B cell (primary cell): Measurements from ENCODE around the gene FAM124A. TPM values are rescaled to one million over a fixed set of nuclear protein-coding genes. Genes with fewer than 3 reads are reported as not detected.

Experiments
- ATAC-seq: fragments of 200-7000 bp; cut with Tn5 transposase; one replicate; pipeline ENCODE4 v1.10.0; 2021; ENCODE audit warnings: low read depth, mild to moderate bottlenecking, moderate number of reproducible peaks, moderate library complexity
- CTCF ChIA-PET: fragments of 350-600 bp; sonication (Branson Sonifier 250); formaldehyde crosslinking; loops from one replicate; lab custom pipeline; 2021; ENCODE audit warnings: antibody characterized with exemption, inconsistent platforms; lab: Charles Lee
- POLR2A ChIA-PET: fragments of 350-600 bp; sonication (Branson Sonifier 250); formaldehyde crosslinking; loops from one replicate; lab custom pipeline; 2021; ENCODE audit warnings: antibody characterized with exemption; lab: Charles Lee
- DNase-seq: peaks from one replicate; pipeline ENCODE4 v3.0.0; 2013
- H2AFZ ChIP-seq: 2 replicates; pipeline ENCODE4 v1.6.1; 2012; ENCODE audit warnings: mild to moderate bottlenecking, low read depth, low read length; ENCODE audit not compliant: insufficient read depth, poor library complexity, severe bottlenecking
- H3K27ac ChIP-seq, 2 donors: 1 replicate in 1 of 2; 2 replicates in 1 of 2; pipeline ENCODE4 v1.5.1; 2012 to 2013; ENCODE audit warnings: low read length in 2 of 2, mild to moderate bottlenecking in 2 of 2, moderate library complexity in 1 of 2
- H3K27me3 ChIP-seq, 4 experiments: fragments of 200-600 bp in 1 of 4; sonication (generic) in 1 of 4; replicated peaks in 1 of 4; 1 replicate in 2 of 4; 2 replicates in 2 of 4; pipeline versions ENCODE4 v1.6.1 to v1.7.0; 2013 to 2016; ENCODE audit warnings: low read length in 3 of 4, mild to moderate bottlenecking in 2 of 4, mixed read lengths in 1 of 4, moderate library complexity in 1 of 4; ENCODE audit not compliant: insufficient read depth in 4 of 4, control insufficient read depth in 3 of 4; ENCODE audit errors: control extremely low read depth in 1 of 4
- H3K36me3 ChIP-seq, 2 experiments: replicated peaks in 1 of 2; 1 replicate in 1 of 2; 2 replicates in 1 of 2; pipeline versions ENCODE4 v1.6.1 to v1.7.1; 2013; ENCODE audit warnings: low read length in 1 of 2; ENCODE audit not compliant: insufficient read depth in 2 of 2, control insufficient read depth in 1 of 2; ENCODE audit errors: control extremely low read depth in 1 of 2, extremely low read depth in 1 of 2
- H3K4me1 ChIP-seq, 2 donors: fragments of 200-600 bp in 1 of 2; sonication (generic) in 1 of 2; 1 replicate in 1 of 2; 2 replicates in 1 of 2; pipeline versions ENCODE4 v1.5.1 to v1.6.1; 2013 to 2017; ENCODE audit warnings: low read length in 2 of 2; ENCODE audit not compliant: control insufficient read depth in 2 of 2, insufficient read depth in 2 of 2
- H3K4me2 ChIP-seq: replicated peaks from 2 replicates; pipeline ENCODE3; 2012; ENCODE audit warnings: mild to moderate bottlenecking, low read depth, low read length; ENCODE audit not compliant: poor library complexity, severe bottlenecking
- H3K4me3 ChIP-seq, 5 experiments: fragments of 200-600 bp in 1 of 5; sonication (generic) in 1 of 5; 1 replicate in 3 of 5; 2 replicates in 2 of 5; pipeline versions ENCODE4 v1.5.1 to v1.7.0; 2011 to 2016; ENCODE audit warnings: low read length in 4 of 5, mild to moderate bottlenecking in 4 of 5, low read depth in 2 of 5, control low read depth in 1 of 5, moderate library complexity in 1 of 5; ENCODE audit not compliant: insufficient read depth in 1 of 5; ENCODE audit errors: control extremely low read depth in 1 of 5, extremely low read depth in 1 of 5
- H3K79me2 ChIP-seq: fragments of 200-600 bp; sonication (generic); one replicate; pipeline ENCODE4 v1.6.0; 2016; ENCODE audit warnings: low read length; ENCODE audit not compliant: control insufficient read depth, insufficient read depth
- H3K9ac ChIP-seq: fragments of 200-600 bp; sonication (generic); 2 replicates; pipeline ENCODE4 v1.6.1; 2017; ENCODE audit warnings: mild to moderate bottlenecking, low read length, moderate library complexity
- H3K9me3 ChIP-seq, 3 donors: one replicate each; pipeline versions ENCODE4 v1.6.1 to v1.7.1; 2013; ENCODE audit warnings: low read length in 2 of 3; ENCODE audit not compliant: control insufficient read depth in 2 of 3, insufficient read depth in 1 of 3; ENCODE audit errors: control extremely low read depth in 1 of 3
- H4K20me1 ChIP-seq: 2 replicates; pipeline ENCODE4 v1.6.0; 2012; ENCODE audit warnings: mild to moderate bottlenecking, low read length; ENCODE audit not compliant: insufficient read depth, control insufficient read depth, poor library complexity, severe bottlenecking
- H3K27ac Mint-ChIP-seq: one replicate; pipeline ENCODE4 v1.8.0; 2021; ENCODE audit warnings: mixed read lengths
- H3K27me3 Mint-ChIP-seq: one replicate; pipeline ENCODE4 v1.8.0; 2021; ENCODE audit warnings: mixed read lengths
- H3K4me1 Mint-ChIP-seq: one replicate; pipeline ENCODE4 v1.8.0; 2021; ENCODE audit warnings: mixed read lengths
- H3K4me3 Mint-ChIP-seq: one replicate; pipeline ENCODE4 v1.8.0; 2021; ENCODE audit warnings: mixed read lengths
- H3K9me3 Mint-ChIP-seq: one replicate; pipeline ENCODE4 v1.8.0; 2022; ENCODE audit warnings: mixed read lengths; ENCODE audit not compliant: insufficient read depth
- CTCF ChIP-seq: fragments of 200-600 bp; IDR thresholded peaks from one replicate; pipeline ENCODE4 v1.8.0; 2022; ENCODE audit warnings: antibody characterized with exemption, mild to moderate bottlenecking
- EZH2 ChIP-seq: IDR thresholded peaks from 2 replicates; pipeline ENCODE4 v1.6.1; 2012; ENCODE audit warnings: borderline replicate concordance, low read depth, mild to moderate bottlenecking, moderate library complexity, low read length; ENCODE audit not compliant: insufficient read depth, poor library complexity, severe bottlenecking
- WGBS: methylation state at CpG from one replicate; pipeline ENCODE4 v1.1.5; 2013; ENCODE audit warnings: missing lambda C conversion rate; ENCODE audit not compliant: insufficient coverage; 5-methylcytosine and 5-hydroxymethylcytosine counted together
- intact Hi-C: fragments of 100-400 bp; cut with micrococcal nuclease; formaldehyde crosslinking; loops from one replicate; pipeline ENCODE4 v1.10.0; 2022
- polyA plus RNA-seq: library from polyadenylated mRNA; depleted of rRNA; stranded (reverse); fragments of >200 nt; gene quantifications from 2 replicates; pipeline ENCODE4 v1.2.3, GENCODE V29; 2012
- total RNA-seq, 2 donors: library from RNA; stranded (reverse); fragments of 120-200 nt in 1 of 2; gene quantifications; 1 replicate in 1 of 2; 2 replicates in 1 of 2; pipeline versions ENCODE4 v1.2.3 to v1.2.4, GENCODE V29; 2013 to 2022

FAM124A gene
- total and polyA plus RNA-seq, 2 donors (not counting 1 experiment from before 2014, with no cell fraction given): 0.09 to 0.39 TPM

DNA sequence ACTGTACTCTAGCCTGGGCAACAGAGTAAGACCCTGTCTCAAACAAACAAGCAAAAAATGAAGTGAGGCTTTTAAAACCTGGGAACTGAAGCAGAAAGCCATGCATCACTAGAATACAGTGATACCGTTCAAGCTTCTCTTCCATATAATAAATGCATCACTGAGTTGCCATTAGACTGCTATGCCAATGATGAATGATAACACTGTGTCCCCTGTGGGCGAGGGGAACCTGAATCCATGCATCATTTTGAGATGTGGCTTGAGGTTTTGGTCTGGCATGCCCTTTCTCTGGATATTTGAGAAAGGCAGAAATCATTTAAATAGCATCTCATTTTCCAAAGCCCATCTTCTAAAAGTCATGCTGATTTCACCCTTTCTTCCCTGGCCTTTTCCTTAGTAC, 1.5 kb upstream of the FAM124A start:
- Histone ChIP-seq H3K4me2 (no peak overlapping the region), H3K79me2 (no peaks in the 10 kb centered on the region), H3K36me3 (no peaks in the 10 kb centered on the region), H3K4me1 (peaks cover 10 to 14% of the 10 kb centered on the region in 2 donors), H3K9ac (no peak overlapping the region), H4K20me1 (no peaks in the 10 kb centered on the region), H3K27ac (no peak overlapping the region), H3K27me3 (peaks cover 0 to 38% (median 14%) of the 10 kb centered on the region in 4 experiments), H3K4me3 (no peak overlapping the region), H3K9me3 (peaks cover 0 to 4% (median 0%) of the 10 kb centered on the region in 3 donors), H2AFZ (no peak overlapping the region)
- no peak for DNase-seq
- ChIA-PET CTCF (interaction anchor here (1.0 kb wide), 1 partner anchor 65 kb away, joined by 3 read pairs; no protein-coding TSS in a partner anchor), POLR2A (no interaction called here)
- Mint-ChIP-seq H3K27ac (no peak overlapping the region), H3K4me1 (peaks cover 3% of the 10 kb centered on the region), H3K4me3 (no peak overlapping the region), H3K9me3 (no peaks in the 10 kb centered on the region), H3K27me3 (peaks cover 58% of the 10 kb centered on the region)
- 43% methylated on average over 1 of the region's 2 CpGs for WGBS
- intact Hi-C loops: loop anchor here (10.0 kb wide), 1 partner anchor 584 kb away; the partner anchor contains the start of gene DHRS12
- TF ChIP-seq CTCF (no peak), EZH2 (no peak)
- no peak for ATAC-seq

DNA sequence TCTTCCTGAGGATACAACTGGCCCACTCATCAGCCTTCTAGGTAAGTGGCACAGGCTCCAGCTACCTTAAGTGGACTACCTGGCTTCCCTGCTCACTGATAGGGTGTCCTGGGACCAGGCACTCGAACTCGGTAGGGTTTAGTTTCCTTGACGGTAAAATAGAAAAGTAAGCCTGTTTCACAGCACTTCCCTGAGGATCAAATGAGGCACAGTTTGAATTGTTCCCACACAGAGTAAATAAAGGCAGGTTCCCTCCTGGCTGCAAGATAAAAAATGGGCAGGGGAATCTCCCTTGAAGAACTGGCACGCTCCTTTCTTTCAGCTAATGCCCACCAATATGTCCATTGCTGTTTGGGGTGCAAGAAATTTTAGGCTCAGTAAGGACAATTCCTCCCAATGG, 1.1 kb upstream of the FAM124A start:
- Histone ChIP-seq H3K9me3 (peaks cover 0 to 4% (median 0%) of the 10 kb centered on the region in 3 donors), H3K9ac (no peak overlapping the region), H3K4me2 (no peak overlapping the region), H3K36me3 (no peaks in the 10 kb centered on the region), H2AFZ (no peak overlapping the region), H3K79me2 (no peaks in the 10 kb centered on the region), H3K4me1 (peaks cover 10 to 14% of the 10 kb centered on the region in 2 donors), H3K27me3 (peaks cover 0 to 38% (median 14%) of the 10 kb centered on the region in 4 experiments), H3K4me3 (peak overlapping the region in 1 of 5 experiments; percentile 65), H4K20me1 (no peaks in the 10 kb centered on the region), H3K27ac (no peak overlapping the region)
- ATAC-seq (no peak), DNase-seq (no peak)
- intact Hi-C loops: loop anchor here (10.0 kb wide), 1 partner anchor 584 kb away; the partner anchor contains the start of gene DHRS12
- peaks cover 3% of the 10 kb centered on the region for H3K4me1 Mint-ChIP-seq
- POLR2A ChIA-PET: no interaction called here
- peak overlapping the region; percentile 86 for H3K4me3 Mint-ChIP-seq
- CTCF ChIA-PET: interaction anchor here (1.0 kb wide), 1 partner anchor 65 kb away, joined by 3 read pairs; no protein-coding TSS in a partner anchor
- H3K9me3 Mint-ChIP-seq: no peaks in the 10 kb centered on the region
- TF ChIP-seq EZH2 (no peak), CTCF (no peak)
- H3K27ac Mint-ChIP-seq: no peak overlapping the region
- 93% methylated on average over 3 of the region's 4 CpGs for WGBS
- peaks cover 58% of the 10 kb centered on the region for H3K27me3 Mint-ChIP-seq
